T-cell (primary cell): ENCODE measurements around the gene DTX4. TPM values are rescaled to one million over a fixed set of nuclear protein-coding genes. Genes with fewer than 3 reads are reported as not detected.

Experiments
- ATAC-seq, 4 experiments: fragments of 200-7000 bp in 3 of 4; fragments of 150-1000 bp in 1 of 4; cut with Tn5 transposase; replicated peaks in 1 of 4; 1 replicate in 3 of 4; 2 replicates in 1 of 4; pipeline ENCODE4 v1.10.0; 2021; ENCODE audit warnings: moderate library complexity in 3 of 4, mild to moderate bottlenecking in 2 of 4, moderate number of reproducible peaks in 1 of 4
- CTCF ChIA-PET, 2 donors: fragments of 300-600 bp; sonication (Branson Sonifier 250); formaldehyde crosslinking; loops; one replicate each; lab custom pipeline; 2022; ENCODE audit warnings: antibody characterized with exemption in 2 of 2; lab: Charles Lee
- POLR2A ChIA-PET, 2 donors: fragments of 300-600 bp; sonication (Branson Sonifier 250); formaldehyde crosslinking; loops; one replicate each; lab custom pipeline; 2022; ENCODE audit warnings: antibody characterized with exemption in 2 of 2; lab: Charles Lee
- DNase-seq, 35 experiments: peaks; one replicate each; pipeline versions ENCODE4 v3.0.0 to v3.0.0-alpha.2; 2013 to 2023
- H3K27ac ChIP-seq: one replicate; pipeline ENCODE4 v1.5.1; 2013; ENCODE audit warnings: low read length
- H3K27me3 ChIP-seq, 2 experiments: replicated peaks in 1 of 2; 1 replicate in 1 of 2; 2 replicates in 1 of 2; pipeline versions ENCODE4 v1.6.1 to v1.7.0; 2013; ENCODE audit warnings: low read length in 1 of 2, mixed read lengths in 1 of 2; ENCODE audit not compliant: control insufficient read depth in 2 of 2, insufficient read depth in 2 of 2; ENCODE audit errors: extremely low read depth in 1 of 2
- H3K36me3 ChIP-seq, 2 donors: 1 replicate in 1 of 2; 2 replicates in 1 of 2; pipeline versions ENCODE4 v1.6.1 to v1.7.0; 2013; ENCODE audit warnings: low read length in 1 of 2; ENCODE audit not compliant: control insufficient read depth in 2 of 2, insufficient read depth in 1 of 2; ENCODE audit errors: extremely low read depth in 1 of 2
- H3K4me1 ChIP-seq, 2 experiments: 1 replicate in 1 of 2; 2 replicates in 1 of 2; pipeline versions ENCODE4 v1.6.1 to v1.7.0; 2013; ENCODE audit warnings: low read length in 2 of 2, mixed read lengths in 1 of 2; ENCODE audit not compliant: insufficient read depth in 2 of 2, control insufficient read depth in 1 of 2; ENCODE audit errors: extremely low read depth in 1 of 2
- H3K4me3 ChIP-seq, 2 donors: 1 replicate in 1 of 2; 2 replicates in 1 of 2; pipeline versions ENCODE4 v1.5.1 to v1.7.0; 2013; ENCODE audit warnings: mild to moderate bottlenecking in 2 of 2, low read length in 1 of 2, moderate library complexity in 1 of 2; ENCODE audit not compliant: control insufficient read depth in 1 of 2; ENCODE audit errors: extremely low read depth in 1 of 2
- H3K9me3 ChIP-seq: 2 replicates; pipeline ENCODE4 v1.7.0; 2013
- H3K27ac Mint-ChIP-seq, 2 donors: one replicate each; pipeline ENCODE4 v1.8.0; 2020 to 2021; ENCODE audit warnings: mild to moderate bottlenecking in 2 of 2, mixed read lengths in 2 of 2
- H3K27me3 Mint-ChIP-seq, 2 donors: one replicate each; pipeline ENCODE4 v1.8.0; 2021 to 2022; ENCODE audit warnings: mixed read lengths in 2 of 2
- H3K36me3 Mint-ChIP-seq: one replicate; pipeline ENCODE4 v1.8.0; 2021; ENCODE audit warnings: mixed read lengths
- H3K4me1 Mint-ChIP-seq, 3 donors: one replicate each; pipeline ENCODE4 v1.8.0; 2020 to 2022; ENCODE audit warnings: mixed read lengths in 3 of 3, mild to moderate bottlenecking in 1 of 3
- H3K4me3 Mint-ChIP-seq, 3 donors: one replicate each; pipeline ENCODE4 v1.8.0; 2020 to 2022; ENCODE audit warnings: mild to moderate bottlenecking in 3 of 3, mixed read lengths in 3 of 3, moderate library complexity in 3 of 3
- H3K9me3 Mint-ChIP-seq, 3 donors: one replicate each; pipeline ENCODE4 v1.8.0; 2020 to 2022; ENCODE audit warnings: mixed read lengths in 3 of 3
- WGBS: methylation state at CpG from one replicate; pipeline ENCODE4 v1.1.5; 2013; ENCODE audit warnings: missing lambda C conversion rate; ENCODE audit not compliant: insufficient coverage; 5-methylcytosine and 5-hydroxymethylcytosine counted together
- total RNA-seq, 35 experiments: library from RNA in 6 of 35; stranded (reverse) in 6 of 35; fragments of 120-200 nt in 1 of 35; gene quantifications; one replicate each; pipeline versions ENCODE4 v1.2.1 to v1.2.4 and lab custom pipeline; 2013 to 2026

The DTX4 gene
- total RNA-seq, 5 donors from 2014 or later (not counting 1 experiment from before 2014, with no cell fraction given): 0.70 to 3.7 (median 2.1) TPM

DNA sequence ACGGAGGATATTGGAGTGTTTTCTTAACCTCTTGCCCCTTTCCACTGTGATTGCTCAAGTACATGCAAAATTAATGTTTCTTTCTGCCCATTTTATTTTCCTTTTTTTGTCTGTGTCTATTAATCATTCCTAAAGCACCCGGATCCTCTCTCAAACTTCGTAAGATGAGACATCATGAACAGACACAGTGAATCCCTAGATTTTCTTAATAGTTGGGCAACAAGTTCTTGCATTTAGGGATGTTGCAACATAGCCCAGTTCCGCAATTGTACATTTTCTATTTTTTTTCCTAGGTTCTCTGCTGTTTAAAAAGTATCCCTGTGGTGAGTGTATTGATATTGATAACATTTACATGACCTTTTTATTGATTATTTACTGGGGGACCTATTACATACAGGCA lies 26.4 kb upstream of the DTX4 start:
- H3K4me3 Mint-ChIP-seq: peak overlapping the region; percentile 93 to 97 (median 97)
- no peak overlapping the region for H3K4me3 ChIP-seq
- DNase-seq (no peak), ATAC-seq (no peak)
- H3K36me3 Mint-ChIP-seq: peaks cover 31% of the 10 kb centered on the region
- H3K9me3 Mint-ChIP-seq: no peaks in the 10 kb centered on the region
- H3K9me3 ChIP-seq: no peaks in the 10 kb centered on the region
- no peak overlapping the region for H3K27ac ChIP-seq
- no peaks in the 10 kb centered on the region for H3K27me3 Mint-ChIP-seq
- peak overlapping the region in 1 of 2 donors; percentile 81 for H3K27ac Mint-ChIP-seq
- ChIA-PET POLR2A (no interaction called here), CTCF (interaction anchor here (2.1 to 2.3 kb wide), 3 partner anchors 10 to 13 kb away, joined by 6 to 20 read pairs (median 16); no protein-coding TSS in a partner anchor)
- no peaks in the 10 kb centered on the region for H3K27me3 ChIP-seq
- peaks cover 0 to 20% of the 10 kb centered on the region in 2 donors for H3K36me3 ChIP-seq
- no CpG with 5 or more reads among the region's 4 CpGs for WGBS
- peaks cover 51 to 65% (median 52%) of the 10 kb centered on the region in 3 donors for H3K4me1 Mint-ChIP-seq
- peaks cover 21 to 26% of the 10 kb centered on the region in 2 experiments for H3K4me1 ChIP-seq

GRCh38 chr11:59151761-59152160 lies 20.2 kb upstream of the DTX4 start:
- Histone ChIP-seq H3K4me1 (no peaks in the 10 kb centered on the region), H3K27me3 (no peaks in the 10 kb centered on the region), H3K36me3 (peaks cover 0 to 22% of the 10 kb centered on the region in 2 donors), H3K9me3 (no peaks in the 10 kb centered on the region), H3K27ac (no peak overlapping the region), H3K4me3 (no peak overlapping the region)
- peak overlapping the region; percentile 24 to 62 for H3K27ac Mint-ChIP-seq
- WGBS: no CpG with 5 or more reads among the region's 1 CpG
- no peak for DNase-seq
- POLR2A ChIA-PET: no interaction called here
- no peak for ATAC-seq
- H3K9me3 Mint-ChIP-seq: no peaks in the 10 kb centered on the region
- H3K4me3 Mint-ChIP-seq: peak overlapping the region in 2 of 3 donors; percentile 1 to 57
- H3K27me3 Mint-ChIP-seq: no peaks in the 10 kb centered on the region
- H3K36me3 Mint-ChIP-seq: peaks cover 39% of the 10 kb centered on the region
- CTCF ChIA-PET: interaction anchor here (0.5 to 2.4 kb wide), 6 partner anchors 16 to 115 kb away, joined by 3 to 11 read pairs (median 4); partner anchors contain the start of gene DTX4 (in 1 of the 2)
- peaks cover 0 to 37% (median 21%) of the 10 kb centered on the region in 3 donors for H3K4me1 Mint-ChIP-seq

DNA sequence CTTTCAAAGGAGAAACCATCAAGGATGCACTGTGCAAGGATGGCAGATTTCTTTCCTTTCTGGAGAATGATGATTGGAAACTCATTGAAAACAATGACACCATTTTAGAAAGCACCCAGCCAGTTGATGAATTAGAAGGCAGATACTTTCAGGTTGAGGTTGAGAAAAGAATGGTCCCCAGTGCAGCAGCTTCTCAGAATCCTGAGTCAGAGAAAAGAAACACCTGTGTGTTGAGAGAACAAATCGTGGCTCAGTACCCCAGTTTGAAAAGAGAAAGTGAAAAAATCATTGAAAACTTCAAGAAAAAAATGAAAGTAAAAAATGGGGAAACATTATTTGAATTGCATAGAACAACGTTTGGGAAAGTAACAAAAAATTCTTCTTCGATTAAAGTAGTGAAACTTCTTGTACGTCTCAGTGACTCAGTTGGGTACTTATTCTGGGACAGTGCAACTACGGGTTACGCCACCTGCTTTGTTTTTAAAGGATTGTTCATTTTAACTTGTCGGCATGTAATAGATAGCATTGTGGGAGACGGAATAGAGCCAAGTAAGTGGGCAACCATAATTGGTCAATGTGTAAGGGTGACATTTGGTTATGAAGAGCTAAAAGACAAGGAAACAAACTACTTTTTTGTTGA lies 19.5 kb upstream of the DTX4 start:
- Histone ChIP-seq H3K4me1 (no peaks in the 10 kb centered on the region), H3K9me3 (no peaks in the 10 kb centered on the region), H3K4me3 (no peak overlapping the region), H3K27me3 (no peaks in the 10 kb centered on the region), H3K27ac (peak overlapping the region; percentile 28), H3K36me3 (peaks cover 0 to 15% of the 10 kb centered on the region in 2 donors)
- H3K4me1 Mint-ChIP-seq: peaks cover 0 to 31% (median 18%) of the 10 kb centered on the region in 3 donors
- WGBS: 49% methylated on average over 8 of the region's 8 CpGs
- ATAC-seq (peak in 1 of 4 experiments; percentile 37), DNase-seq (no peak)
- H3K36me3 Mint-ChIP-seq: peaks cover 34% of the 10 kb centered on the region
- H3K27me3 Mint-ChIP-seq: no peaks in the 10 kb centered on the region
- no peaks in the 10 kb centered on the region for H3K9me3 Mint-ChIP-seq
- POLR2A ChIA-PET: no interaction called here
- CTCF ChIA-PET: interaction anchor here (0.5 to 2.4 kb wide), 7 partner anchors 8 to 585 kb away, joined by 3 to 11 read pairs (median 3); partner anchors contain the start of gene DTX4 (in 1 of the 2)
- H3K27ac Mint-ChIP-seq: peak overlapping the region; percentile 24 to 62
- H3K4me3 Mint-ChIP-seq: peak overlapping the region; percentile 15 to 57 (median 57)

DNA sequence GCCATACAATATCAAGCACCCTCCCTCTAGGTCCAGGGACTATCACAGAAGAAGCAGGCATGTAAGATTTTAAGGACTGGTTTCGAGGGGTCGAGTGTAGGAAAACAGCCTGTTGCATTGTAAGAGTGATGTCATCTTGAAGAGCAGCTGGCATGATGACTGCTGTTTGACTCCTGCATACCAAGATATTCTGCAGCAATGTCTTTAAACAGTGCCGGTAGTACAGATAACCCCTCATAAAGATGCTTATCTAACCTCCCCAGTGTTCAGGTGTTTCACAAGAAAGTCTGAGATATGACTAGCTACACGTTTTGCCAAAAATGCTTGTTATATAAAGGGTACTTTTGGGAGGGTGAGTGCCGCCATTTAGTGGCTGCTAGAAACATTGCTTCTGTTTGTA lies 17.3 kb upstream of the DTX4 start:
- no peak overlapping the region for H3K4me3 Mint-ChIP-seq
- Histone ChIP-seq H3K36me3 (peaks cover 0 to 5% of the 10 kb centered on the region in 2 donors), H3K27me3 (no peaks in the 10 kb centered on the region), H3K9me3 (no peaks in the 10 kb centered on the region), H3K27ac (no peak overlapping the region), H3K4me1 (peaks cover 0 to 3% of the 10 kb centered on the region in 2 experiments), H3K4me3 (no peak overlapping the region)
- ATAC-seq (no peak), DNase-seq (no peak)
- no peaks in the 10 kb centered on the region for H3K27me3 Mint-ChIP-seq
- H3K27ac Mint-ChIP-seq: no peak overlapping the region
- peaks cover 14% of the 10 kb centered on the region for H3K36me3 Mint-ChIP-seq
- WGBS: 100% methylated on average over 1 of the region's 5 CpGs
- ChIA-PET POLR2A (no interaction called here), CTCF (interaction anchor here (0.6 to 1.2 kb wide), 5 partner anchors 19 to 251 kb away, joined by 3 to 4 read pairs (median 3); partner anchors contain the start of gene FAM111B (in 1 of the 2))
- peaks cover 5 to 23% (median 18%) of the 10 kb centered on the region in 3 donors for H3K4me1 Mint-ChIP-seq
- H3K9me3 Mint-ChIP-seq: no peaks in the 10 kb centered on the region

DNA sequence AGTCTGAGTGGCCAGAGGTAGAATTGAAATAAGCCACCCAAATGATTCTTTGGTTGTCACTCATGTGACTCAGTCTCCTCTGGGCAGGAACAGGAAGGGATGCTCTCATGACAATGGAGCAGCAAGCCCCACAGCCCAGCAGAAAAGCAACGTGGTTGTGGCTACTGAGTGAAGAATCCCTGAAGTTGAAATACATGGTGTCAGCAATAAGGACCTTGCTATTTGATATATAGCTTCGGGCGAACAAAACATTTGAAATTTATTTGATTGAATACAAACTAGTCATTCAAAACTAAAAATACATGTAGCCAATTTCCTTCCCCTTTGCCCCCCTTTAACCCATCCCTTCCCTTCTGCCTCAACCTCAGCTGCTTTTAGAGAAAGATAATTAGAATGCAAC lies 14.5 kb upstream of the DTX4 start:
- Mint-ChIP-seq H3K9me3 (no peaks in the 10 kb centered on the region), H3K27ac (no peak overlapping the region), H3K36me3 (no peaks in the 10 kb centered on the region), H3K4me1 (peaks cover 5 to 13% (median 7%) of the 10 kb centered on the region in 3 donors), H3K4me3 (no peak overlapping the region), H3K27me3 (peaks cover 13 to 15% of the 10 kb centered on the region in 2 donors)
- WGBS: no CpG with 5 or more reads among the region's 3 CpGs
- H3K4me3 ChIP-seq: no peak overlapping the region
- no peak overlapping the region for H3K27ac ChIP-seq
- CTCF ChIA-PET: interaction anchor here (1.1 to 3.4 kb wide), 18 partner anchors 9 to 503 kb away, joined by 3 to 24 read pairs (median 6); partner anchors contain the start of gene FAM111A (in 1 of the 2)
- ATAC-seq (no peak), DNase-seq (no peak)
- H3K27me3 ChIP-seq: peaks cover 0 to 5% of the 10 kb centered on the region in 2 experiments
- POLR2A ChIA-PET: interaction anchor here in 1 of 2 donors (0.7 kb wide), 1 partner anchor 10 kb away, joined by 3 read pairs; no protein-coding TSS in a partner anchor
- H3K9me3 ChIP-seq: no peaks in the 10 kb centered on the region
- H3K4me1 ChIP-seq: peaks cover 0 to 3% of the 10 kb centered on the region in 2 experiments
- H3K36me3 ChIP-seq: no peaks in the 10 kb centered on the region
